Stomach (tissue), 4 donors: ENCODE data around the gene WDR70.

Experiments used
- EP300 ChIP-seq: sonication (generic); formaldehyde crosslinking; IDR thresholded peaks from one replicate; pipeline ENCODE4 v1.6.1; 2017; ENCODE audit warnings: antibody characterized with exemption
- POLR2A ChIP-seq, 4 donors: fragments of 450-650 bp; IDR thresholded peaks; one replicate each; pipeline ENCODE4 v1.6.1; 2016; ENCODE audit warnings: antibody characterized with exemption in 4 of 4, control low read depth in 2 of 4, mild to moderate bottlenecking in 1 of 4, moderate library complexity in 1 of 4
- POLR2AphosphoS5 ChIP-seq, 3 donors: sonication (generic); formaldehyde crosslinking; IDR thresholded peaks; one replicate each; pipeline ENCODE4 v1.6.1; 2016; ENCODE audit warnings: antibody characterized with exemption in 3 of 3
- TF ChIP-seq, protein P1 (sequence below), 7 experiments: fragments of 450-650 bp in 4 of 7; fragments of 200-600 bp in 3 of 7; sonication (generic) in 3 of 7; IDR thresholded peaks; one replicate each; pipeline ENCODE4 v1.5.1; 2016 to 2019; ENCODE audit warnings: antibody characterized with exemption in 7 of 7, control low read depth in 2 of 7, mild to moderate bottlenecking in 1 of 7

GRCh38 chr5:37638897-37639296 is 259.8 kb downstream of the WDR70 start:
- TF ChIP-seq, protein P1, sequence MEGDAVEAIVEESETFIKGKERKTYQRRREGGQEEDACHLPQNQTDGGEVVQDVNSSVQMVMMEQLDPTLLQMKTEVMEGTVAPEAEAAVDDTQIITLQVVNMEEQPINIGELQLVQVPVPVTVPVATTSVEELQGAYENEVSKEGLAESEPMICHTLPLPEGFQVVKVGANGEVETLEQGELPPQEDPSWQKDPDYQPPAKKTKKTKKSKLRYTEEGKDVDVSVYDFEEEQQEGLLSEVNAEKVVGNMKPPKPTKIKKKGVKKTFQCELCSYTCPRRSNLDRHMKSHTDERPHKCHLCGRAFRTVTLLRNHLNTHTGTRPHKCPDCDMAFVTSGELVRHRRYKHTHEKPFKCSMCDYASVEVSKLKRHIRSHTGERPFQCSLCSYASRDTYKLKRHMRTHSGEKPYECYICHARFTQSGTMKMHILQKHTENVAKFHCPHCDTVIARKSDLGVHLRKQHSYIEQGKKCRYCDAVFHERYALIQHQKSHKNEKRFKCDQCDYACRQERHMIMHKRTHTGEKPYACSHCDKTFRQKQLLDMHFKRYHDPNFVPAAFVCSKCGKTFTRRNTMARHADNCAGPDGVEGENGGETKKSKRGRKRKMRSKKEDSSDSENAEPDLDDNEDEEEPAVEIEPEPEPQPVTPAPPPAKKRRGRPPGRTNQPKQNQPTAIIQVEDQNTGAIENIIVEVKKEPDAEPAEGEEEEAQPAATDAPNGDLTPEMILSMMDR (IDR thresholded peaks at IDR 0.05) = no peak
- TF ChIP-seq POLR2A (IDR thresholded peaks at IDR 0.05) (no peak), POLR2AphosphoS5 (IDR thresholded peaks at IDR 0.05) (no peak), EP300 (no peak)
